ENCODE data around the gene FOXD3.

Gene FOXD3

GRCh38 chr1:63304410-63304809 is 18.0 kb upstream of the FOXD3 start:
- Histone ChIP-seq H3K4me1 (ENCODE audit: control insufficient read depth, insufficient read depth, low read length, poor library complexity, severe bottlenecking) (no peaks in the 10 kb centered on the region), H3K27ac (ENCODE audit: insufficient read depth, low read length, poor library complexity, severe bottlenecking) (no peak overlapping the region), H3K4me3 (ENCODE audit: insufficient read depth, low read depth, low read length, poor library complexity, severe bottlenecking) (no peak overlapping the region), H3K36me3 (ENCODE audit: control insufficient read depth, insufficient read depth, low read length) (no peaks in the 10 kb centered on the region), H3K9me3 (ENCODE audit: control insufficient read depth, low read length) (no peaks in the 10 kb centered on the region), H3K27me3 (replicated peaks; ENCODE audit: control insufficient read depth, insufficient read depth, low read length, poor library complexity, severe bottlenecking) (no peaks in the 10 kb centered on the region)
- no peak for DNase-seq

- Histone ChIP-seq H3K27me3 (replicated peaks; ENCODE audit: control insufficient read depth, insufficient read depth, low read length, poor library complexity, severe bottlenecking) (no peaks in the 10 kb centered on the region), H3K4me3 (ENCODE audit: insufficient read depth, low read depth, low read length, poor library complexity, severe bottlenecking) (no peak overlapping the region), H3K4me1 (ENCODE audit: control insufficient read depth, insufficient read depth, low read length, poor library complexity, severe bottlenecking) (no peaks in the 10 kb centered on the region), H3K36me3 (ENCODE audit: control insufficient read depth, insufficient read depth, low read length) (no peaks in the 10 kb centered on the region), H3K9me3 (ENCODE audit: control insufficient read depth, low read length) (no peaks in the 10 kb centered on the region), H3K27ac (ENCODE audit: insufficient read depth, low read length, poor library complexity, severe bottlenecking) (no peak overlapping the region)
- no peak for DNase-seq
These were observed 17.3 kb upstream of the FOXD3 start for GRCh38 chr1:63305043-63305442.

GRCh38 chr1:63307196-63307794 is 15.1 kb upstream of the FOXD3 start:
- DNase-seq = no peak

GRCh38 chr1:63316598-63316983 is 5.8 kb upstream of the FOXD3 start:
- no peaks in the 10 kb centered on the region for H3K36me3 ChIP-seq (ENCODE audit: control insufficient read depth, insufficient read depth, low read length)
- H3K4me3 ChIP-seq (ENCODE audit: insufficient read depth, low read depth, low read length, poor library complexity, severe bottlenecking) = no peak overlapping the region
- H3K4me1 ChIP-seq (ENCODE audit: control insufficient read depth, insufficient read depth, low read length, poor library complexity, severe bottlenecking) = peaks cover 13% of the 10 kb centered on the region
- H3K27ac ChIP-seq (ENCODE audit: insufficient read depth, low read length, poor library complexity, severe bottlenecking) = no peak overlapping the region
- no peak for DNase-seq
- H3K27me3 ChIP-seq (replicated peaks; ENCODE audit: control insufficient read depth, insufficient read depth, low read length, poor library complexity, severe bottlenecking) = peaks cover 58% of the 10 kb centered on the region
- peaks cover 17% of the 10 kb centered on the region for H3K9me3 ChIP-seq (ENCODE audit: control insufficient read depth, low read length)

More at GRCh38 chr1:63307196-63307794, 15.1 kb upstream of the FOXD3 start:
- Histone ChIP-seq H3K4me1 (ENCODE audit: control insufficient read depth, insufficient read depth, low read length, poor library complexity, severe bottlenecking) (no peaks in the 10 kb centered on the region), H3K4me3 (ENCODE audit: insufficient read depth, low read depth, low read length, poor library complexity, severe bottlenecking) (no peak overlapping the region), H3K9me3 (ENCODE audit: control insufficient read depth, low read length) (no peaks in the 10 kb centered on the region), H3K27ac (ENCODE audit: insufficient read depth, low read length, poor library complexity, severe bottlenecking) (no peak overlapping the region), H3K27me3 (replicated peaks; ENCODE audit: control insufficient read depth, insufficient read depth, low read length, poor library complexity, severe bottlenecking) (no peaks in the 10 kb centered on the region), H3K36me3 (ENCODE audit: control insufficient read depth, insufficient read depth, low read length) (no peaks in the 10 kb centered on the region)

GRCh38 chr1:63316984-63317816 is 5.2 kb upstream of the FOXD3 start:
- H3K4me3 ChIP-seq (ENCODE audit: insufficient read depth, low read depth, low read length, poor library complexity, severe bottlenecking) = peak overlapping the region; percentile 35
- H3K27me3 ChIP-seq (replicated peaks; ENCODE audit: control insufficient read depth, insufficient read depth, low read length, poor library complexity, severe bottlenecking) = peaks cover 65% of the 10 kb centered on the region
- peaks cover 17% of the 10 kb centered on the region for H3K9me3 ChIP-seq (ENCODE audit: control insufficient read depth, low read length)
- peaks cover 17% of the 10 kb centered on the region for H3K4me1 ChIP-seq (ENCODE audit: control insufficient read depth, insufficient read depth, low read length, poor library complexity, severe bottlenecking)
- no peak overlapping the region for H3K27ac ChIP-seq (ENCODE audit: insufficient read depth, low read length, poor library complexity, severe bottlenecking)
- DNase-seq = no peak
- H3K36me3 ChIP-seq (ENCODE audit: control insufficient read depth, insufficient read depth, low read length) = no peaks in the 10 kb centered on the region

GRCh38 chr1:63317817-63318152 is 4.6 kb upstream of the FOXD3 start:
- DNase-seq = no peak
- Histone ChIP-seq H3K4me1 (ENCODE audit: control insufficient read depth, insufficient read depth, low read length, poor library complexity, severe bottlenecking) (peaks cover 23% of the 10 kb centered on the region), H3K9me3 (ENCODE audit: control insufficient read depth, low read length) (peaks cover 17% of the 10 kb centered on the region), H3K36me3 (ENCODE audit: control insufficient read depth, insufficient read depth, low read length) (no peaks in the 10 kb centered on the region), H3K27ac (ENCODE audit: insufficient read depth, low read length, poor library complexity, severe bottlenecking) (no peak overlapping the region), H3K4me3 (ENCODE audit: insufficient read depth, low read depth, low read length, poor library complexity, severe bottlenecking) (no peak overlapping the region), H3K27me3 (replicated peaks; ENCODE audit: control insufficient read depth, insufficient read depth, low read length, poor library complexity, severe bottlenecking) (peaks cover 70% of the 10 kb centered on the region)

GRCh38 chr1:63318201-63318979 is 4.0 kb upstream of the FOXD3 start:
- Histone ChIP-seq H3K4me3 (ENCODE audit: insufficient read depth, low read depth, low read length, poor library complexity, severe bottlenecking) (no peak overlapping the region), H3K4me1 (ENCODE audit: control insufficient read depth, insufficient read depth, low read length, poor library complexity, severe bottlenecking) (peaks cover 26% of the 10 kb centered on the region), H3K36me3 (ENCODE audit: control insufficient read depth, insufficient read depth, low read length) (no peaks in the 10 kb centered on the region), H3K27ac (ENCODE audit: insufficient read depth, low read length, poor library complexity, severe bottlenecking) (no peak overlapping the region), H3K27me3 (replicated peaks; ENCODE audit: control insufficient read depth, insufficient read depth, low read length, poor library complexity, severe bottlenecking) (peaks cover 75% of the 10 kb centered on the region), H3K9me3 (ENCODE audit: control insufficient read depth, low read length) (peaks cover 17% of the 10 kb centered on the region)
- no peak for DNase-seq

- peaks cover 30% of the 10 kb centered on the region for H3K4me1 ChIP-seq (ENCODE audit: control insufficient read depth, insufficient read depth, low read length, poor library complexity, severe bottlenecking)
- H3K27me3 ChIP-seq (replicated peaks; ENCODE audit: control insufficient read depth, insufficient read depth, low read length, poor library complexity, severe bottlenecking) = peaks cover 83% of the 10 kb centered on the region
- H3K27ac ChIP-seq (ENCODE audit: insufficient read depth, low read length, poor library complexity, severe bottlenecking) = no peak overlapping the region
- no peak for DNase-seq
- no peaks in the 10 kb centered on the region for H3K36me3 ChIP-seq (ENCODE audit: control insufficient read depth, insufficient read depth, low read length)
- H3K4me3 ChIP-seq (ENCODE audit: insufficient read depth, low read depth, low read length, poor library complexity, severe bottlenecking) = no peak overlapping the region
- peaks cover 17% of the 10 kb centered on the region for H3K9me3 ChIP-seq (ENCODE audit: control insufficient read depth, low read length)
These were observed 3.0 kb upstream of the FOXD3 start for GRCh38 chr1:63319046-63320021.

GRCh38 chr1:63320022-63320721 is 2.2 kb upstream of the FOXD3 start:
- Histone ChIP-seq H3K4me1 (ENCODE audit: control insufficient read depth, insufficient read depth, low read length, poor library complexity, severe bottlenecking) (peaks cover 34% of the 10 kb centered on the region), H3K9me3 (ENCODE audit: control insufficient read depth, low read length) (peaks cover 17% of the 10 kb centered on the region), H3K27ac (ENCODE audit: insufficient read depth, low read length, poor library complexity, severe bottlenecking) (no peak overlapping the region), H3K4me3 (ENCODE audit: insufficient read depth, low read depth, low read length, poor library complexity, severe bottlenecking) (no peak overlapping the region), H3K27me3 (replicated peaks; ENCODE audit: control insufficient read depth, insufficient read depth, low read length, poor library complexity, severe bottlenecking) (peaks cover 86% of the 10 kb centered on the region), H3K36me3 (ENCODE audit: control insufficient read depth, insufficient read depth, low read length) (no peaks in the 10 kb centered on the region)
- DNase-seq = no peak
